HG03025 (cell line): ENCODE results near the gene INTS11.

Experiments
- ATAC-seq: cut with Tn5 transposase; IDR thresholded peaks from one replicate; pipeline ENCODE4 v1.9.1; 2021; ENCODE audit warnings: mild to moderate bottlenecking, moderate library complexity; ENCODE audit not compliant: unreplicated experiment, low FRiP score

INTS11 gene

DNA sequence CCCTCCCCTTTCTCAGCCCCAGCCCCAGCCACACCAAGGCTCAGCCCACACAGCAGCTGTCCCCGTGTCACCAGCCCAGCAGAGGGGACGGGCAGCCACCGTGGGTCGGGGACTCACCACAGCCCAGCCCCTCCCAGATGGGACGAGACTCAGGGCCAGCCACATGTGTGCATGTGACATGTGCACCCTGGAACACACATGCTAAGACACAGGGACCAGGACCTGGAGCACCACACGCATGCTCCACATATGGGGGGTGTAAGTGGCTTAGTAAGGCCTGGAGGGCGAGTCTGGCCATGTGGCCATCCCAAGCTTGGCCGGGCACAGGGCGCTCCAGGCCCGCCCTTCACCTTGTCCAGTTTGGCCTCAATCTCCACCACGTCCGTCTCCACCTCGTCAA lies 20.7 kb downstream of the INTS11 start:
- ATAC-seq, result no peak

DNA sequence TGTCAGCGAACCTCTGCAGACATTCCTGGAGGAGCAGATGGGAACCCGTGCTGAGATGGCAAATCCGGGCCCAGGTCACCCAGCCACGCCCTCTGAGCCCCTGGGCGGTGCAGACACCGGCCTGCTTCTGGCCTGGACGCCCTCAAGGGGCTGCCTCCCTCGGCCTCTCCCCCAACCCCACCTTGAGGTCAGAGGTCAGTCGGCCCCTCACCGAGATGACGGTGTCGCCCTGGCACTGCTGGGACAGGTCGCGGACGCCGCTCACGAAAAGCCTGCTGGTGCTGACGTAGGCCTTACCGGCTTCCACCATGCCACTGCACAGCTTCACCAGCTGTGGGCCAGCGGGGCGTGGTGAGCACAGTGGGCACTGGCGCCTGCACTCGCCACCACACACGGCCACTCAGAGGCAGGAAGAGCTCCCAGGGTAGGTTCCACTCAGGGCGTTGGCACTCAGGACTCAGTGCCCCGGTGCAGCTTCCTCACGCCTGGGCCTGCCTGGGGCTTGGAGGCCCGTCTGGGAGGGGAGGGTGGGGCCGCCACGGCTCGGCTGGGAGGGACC lies 21.4 kb downstream of the INTS11 start:
- ATAC-seq, result no peak

DNA sequence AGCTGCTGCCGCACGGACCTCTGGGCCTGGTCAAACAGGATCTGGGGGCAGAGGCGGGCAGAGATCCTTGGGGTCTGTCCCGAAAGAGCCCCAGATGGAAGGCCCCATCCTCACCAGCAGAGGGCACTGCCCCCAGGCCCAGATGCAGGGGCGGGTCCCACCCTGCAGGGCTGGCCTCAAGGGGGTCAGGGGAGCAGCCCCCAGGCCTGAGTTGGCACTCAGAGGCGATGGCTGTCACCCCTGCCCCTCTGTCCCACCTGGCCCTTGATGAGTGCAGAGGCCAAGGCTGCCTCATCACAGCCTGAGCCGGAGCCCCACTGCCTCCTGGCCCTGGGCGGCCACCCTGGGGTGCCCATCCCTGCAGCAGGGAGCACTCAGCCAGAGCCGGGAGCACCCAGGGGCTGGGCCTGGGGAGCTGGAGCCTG lies 22.4 kb downstream of the INTS11 start:
- ATAC-seq, result no peak

DNA sequence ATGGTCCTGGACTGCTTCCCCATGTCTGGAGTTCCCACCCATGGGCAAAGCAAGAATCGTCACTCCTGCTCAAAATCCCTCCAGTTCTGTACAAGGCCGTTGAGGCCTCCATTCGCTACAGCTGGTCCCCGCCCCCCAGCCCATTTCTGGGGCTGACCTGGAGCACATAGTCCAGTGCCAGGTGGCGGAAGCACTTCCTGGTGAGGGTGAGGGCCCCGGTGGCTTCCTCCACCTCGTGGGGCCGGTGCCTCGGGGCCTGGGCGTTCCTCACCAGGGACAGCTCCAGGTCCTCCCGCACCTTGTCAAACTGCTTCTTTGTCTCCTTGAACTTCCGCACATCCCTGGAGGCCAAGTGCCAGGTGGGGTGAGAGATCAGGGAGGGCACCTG lies 24.1 kb downstream of the INTS11 start:
- no peak for ATAC-seq

DNA sequence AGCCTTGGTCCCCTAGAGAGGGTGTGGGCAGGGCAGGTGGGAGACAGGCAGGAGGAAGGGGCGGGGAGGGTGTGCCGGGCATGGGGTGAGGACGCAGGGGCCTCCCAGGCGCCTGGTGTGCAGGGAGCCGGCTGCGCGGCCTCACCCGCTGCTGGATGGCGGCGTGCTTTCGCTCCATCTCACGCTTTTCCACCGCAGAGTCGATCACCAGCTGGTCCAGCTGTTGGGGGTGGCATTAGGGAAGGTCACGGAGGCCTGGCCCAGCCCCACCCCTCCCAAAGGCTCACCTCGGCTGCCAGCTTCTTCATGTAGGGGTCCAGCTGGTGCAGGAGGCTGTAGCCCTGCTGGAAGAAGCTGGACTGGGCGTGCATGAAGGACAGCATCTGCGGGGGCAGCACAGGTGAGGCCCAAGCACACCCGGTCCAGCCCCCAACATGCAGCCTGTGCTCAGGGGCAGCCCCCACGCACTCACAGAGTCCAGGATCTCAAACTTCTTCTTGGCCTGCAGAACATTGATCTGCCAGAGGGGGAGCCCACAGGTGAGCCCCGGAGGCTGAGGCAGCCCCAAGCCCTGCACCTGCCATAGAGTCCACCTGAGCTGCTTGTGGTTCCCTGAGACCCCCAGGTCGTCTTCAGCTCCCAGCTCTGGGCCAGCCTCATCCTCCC lies 24.6 kb downstream of the INTS11 start:
- ATAC-seq, result no peak

DNA sequence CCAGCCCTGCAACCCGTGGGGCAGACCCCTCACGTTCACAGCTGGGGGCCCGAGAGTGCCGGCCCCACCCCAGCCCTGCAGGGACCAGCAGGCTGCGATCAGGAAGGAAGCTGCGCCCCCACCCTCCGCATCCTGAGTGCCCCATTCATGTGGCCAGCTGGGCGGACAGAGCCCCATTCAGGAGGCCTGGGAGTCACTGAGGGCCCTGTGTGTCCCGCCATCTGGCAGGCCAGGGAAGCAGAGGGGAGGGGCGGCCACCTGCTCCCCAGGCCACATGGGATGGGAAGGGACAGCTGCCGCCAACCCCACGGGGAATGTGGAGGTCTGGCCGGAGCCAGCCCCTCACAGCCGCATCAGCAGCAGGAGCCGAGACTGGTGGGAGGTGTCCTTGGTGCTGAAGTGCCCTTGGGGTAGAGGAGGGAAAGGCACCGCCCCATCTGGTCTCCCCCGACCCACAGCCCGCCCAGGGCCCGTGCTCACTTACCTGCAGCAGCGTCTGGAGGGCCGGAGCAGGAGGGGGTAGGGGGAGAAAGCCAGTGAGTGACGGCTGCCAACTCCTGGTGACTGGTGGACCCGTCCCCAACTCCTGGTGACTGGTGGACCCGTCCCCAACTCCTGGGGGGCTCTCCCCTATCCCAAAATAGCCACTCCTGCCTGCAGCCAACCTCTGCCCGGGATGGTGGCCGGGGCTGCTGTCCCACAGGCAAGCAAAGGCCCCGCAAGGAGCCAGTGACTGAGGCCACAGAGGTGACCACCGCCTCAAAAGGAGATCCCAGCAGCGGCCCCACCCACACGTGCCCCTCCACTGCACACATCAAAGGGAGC lies 25.4 kb downstream of the INTS11 start:
- ATAC-seq, result no peak

DNA sequence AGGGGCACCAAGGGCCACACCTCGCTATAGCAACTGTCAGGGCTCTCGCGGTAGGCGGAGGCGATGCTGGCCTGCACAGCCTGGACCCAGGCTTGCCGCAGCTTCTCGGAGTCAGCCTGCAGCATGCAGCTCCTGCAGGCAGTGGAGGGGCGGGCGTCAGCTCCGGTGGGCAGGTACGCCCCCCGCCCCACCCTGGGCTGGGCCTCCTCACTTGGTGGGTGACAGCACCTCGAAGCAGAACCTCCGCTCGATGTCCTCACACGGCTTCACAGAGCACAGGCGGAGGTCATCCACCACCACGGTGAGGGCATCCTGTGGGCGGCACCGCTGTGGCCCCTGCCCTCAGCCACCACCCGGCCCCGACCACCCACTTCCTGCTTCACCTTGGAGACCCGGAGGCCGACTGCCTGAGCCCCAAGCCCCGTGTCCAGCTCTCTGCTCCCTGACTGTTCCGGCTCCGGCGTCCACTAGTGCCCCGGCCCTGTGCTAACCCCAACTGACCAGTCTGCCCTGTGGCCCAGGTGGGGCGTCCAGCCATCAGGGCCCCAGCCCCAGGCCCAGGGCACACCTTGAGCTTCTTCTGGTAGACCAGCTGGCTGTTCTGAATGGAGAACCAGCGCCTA lies 26.5 kb downstream of the INTS11 start:
- no peak for ATAC-seq

DNA sequence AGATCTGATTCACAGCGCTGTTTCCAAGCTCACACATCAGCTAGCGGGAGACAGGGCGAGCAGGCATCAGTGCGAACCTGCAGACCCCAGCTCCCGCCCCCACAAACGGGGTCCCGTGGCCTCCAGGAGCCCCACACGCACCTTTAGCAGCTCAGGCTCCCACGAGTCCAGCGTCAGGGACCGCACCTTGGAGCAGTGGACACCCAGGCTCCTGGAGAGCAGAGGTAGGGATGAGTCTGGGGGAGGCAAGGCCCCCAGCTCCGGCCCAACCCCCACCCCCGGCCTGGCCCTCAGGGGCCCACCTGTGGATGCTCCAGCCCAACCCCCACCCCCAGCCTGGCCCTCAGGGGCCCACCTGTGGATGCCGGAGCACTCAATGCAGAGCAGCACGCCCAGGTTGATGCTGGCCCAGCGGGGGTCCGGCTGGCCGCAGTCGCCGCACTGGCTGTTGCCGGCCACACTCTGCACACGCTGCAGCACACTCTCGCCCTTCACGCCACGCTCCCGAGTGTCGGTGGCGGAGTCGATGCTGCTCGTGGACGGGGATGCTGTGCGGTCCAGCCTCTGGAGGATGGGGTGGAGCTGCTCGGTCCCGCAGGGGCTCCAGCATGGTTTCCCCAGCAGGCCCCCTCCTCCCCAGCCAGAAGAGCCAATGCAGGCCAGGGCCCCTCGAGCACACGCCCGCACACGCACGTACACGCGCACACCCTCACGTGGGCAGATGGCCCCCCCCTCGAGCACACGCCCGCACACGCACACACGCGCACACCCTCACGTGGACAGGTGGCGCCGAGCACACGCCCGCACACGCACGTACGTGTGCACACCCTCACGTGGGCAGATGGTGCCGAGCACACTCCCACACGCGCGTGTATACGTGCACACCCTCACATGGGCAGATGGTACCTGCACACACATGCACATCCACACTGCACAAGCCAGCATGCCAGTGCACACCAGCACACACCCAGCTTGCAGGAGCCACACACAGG lies 28.1 kb downstream of the INTS11 start:
- ATAC-seq, result no peak

DNA sequence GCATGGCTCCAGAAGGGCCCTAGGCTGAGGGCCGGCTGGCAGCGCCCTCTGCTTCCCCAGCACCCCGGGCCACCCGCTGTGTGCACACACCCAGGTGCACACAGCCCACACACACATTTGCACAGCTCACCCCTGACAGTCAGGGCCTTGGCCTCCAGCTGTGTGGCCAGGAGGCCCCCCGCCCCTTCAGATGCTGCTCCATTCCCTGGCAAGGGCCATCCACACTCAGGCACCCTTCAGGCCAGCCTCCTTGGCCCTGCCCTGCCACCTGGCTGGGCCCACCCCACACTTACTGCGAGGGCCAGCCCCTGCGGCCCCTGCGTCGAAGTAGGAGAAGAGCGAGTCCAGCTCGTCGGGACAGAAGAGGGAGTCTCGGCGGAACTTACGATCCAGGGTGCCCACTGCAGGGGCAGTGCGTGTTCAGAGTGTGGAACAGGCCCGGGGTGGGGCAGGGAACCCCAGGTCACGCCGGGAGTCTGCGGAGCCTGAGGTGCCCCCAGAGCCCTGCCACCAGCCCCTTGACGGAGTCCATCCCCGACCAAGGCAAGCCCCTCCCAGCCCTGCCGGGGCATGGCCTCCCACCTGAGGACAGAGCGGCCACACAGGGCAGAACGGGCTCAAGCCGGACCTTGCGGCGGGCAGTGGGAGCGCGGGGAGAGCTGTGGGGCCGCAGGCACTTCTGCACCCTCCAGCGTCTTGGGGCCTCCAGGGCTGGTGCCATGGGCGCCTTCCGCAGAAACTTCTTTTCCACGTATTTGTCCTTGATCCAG lies 29.1 kb downstream of the INTS11 start:
- ATAC-seq, result no peak

DNA sequence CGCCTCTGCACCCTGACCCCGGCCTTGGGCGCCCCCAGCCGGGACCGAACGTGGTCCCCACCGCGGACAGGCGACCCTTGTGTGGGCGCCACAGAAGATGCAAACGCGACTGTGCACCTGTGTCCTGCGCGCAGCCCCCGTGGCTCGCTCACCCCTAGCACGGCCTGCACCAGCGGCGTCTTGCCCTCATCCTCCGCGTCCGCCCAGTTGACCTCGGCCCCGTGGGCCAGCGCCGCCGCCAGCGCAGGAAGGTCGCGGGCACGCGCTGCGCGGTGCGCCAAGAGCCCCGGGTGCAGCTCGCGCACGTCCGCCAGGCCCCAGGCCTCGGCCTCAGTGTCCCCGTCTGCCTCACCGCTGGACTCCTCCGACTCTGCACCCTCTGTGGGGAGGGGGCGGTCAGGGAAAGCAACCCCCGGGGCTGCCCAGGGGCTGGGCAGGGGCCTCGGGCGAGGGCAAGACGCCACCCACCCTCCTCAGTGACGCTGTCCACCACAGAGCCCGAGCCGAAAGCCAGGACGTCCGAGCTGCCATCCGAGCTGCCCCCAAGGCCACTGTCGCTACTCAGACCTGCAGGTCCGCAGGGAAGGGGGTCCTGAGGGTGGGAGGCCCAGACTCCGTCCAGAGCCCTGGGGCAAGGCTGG lies 30.1 kb downstream of the INTS11 start:
- ATAC-seq, result no peak

DNA sequence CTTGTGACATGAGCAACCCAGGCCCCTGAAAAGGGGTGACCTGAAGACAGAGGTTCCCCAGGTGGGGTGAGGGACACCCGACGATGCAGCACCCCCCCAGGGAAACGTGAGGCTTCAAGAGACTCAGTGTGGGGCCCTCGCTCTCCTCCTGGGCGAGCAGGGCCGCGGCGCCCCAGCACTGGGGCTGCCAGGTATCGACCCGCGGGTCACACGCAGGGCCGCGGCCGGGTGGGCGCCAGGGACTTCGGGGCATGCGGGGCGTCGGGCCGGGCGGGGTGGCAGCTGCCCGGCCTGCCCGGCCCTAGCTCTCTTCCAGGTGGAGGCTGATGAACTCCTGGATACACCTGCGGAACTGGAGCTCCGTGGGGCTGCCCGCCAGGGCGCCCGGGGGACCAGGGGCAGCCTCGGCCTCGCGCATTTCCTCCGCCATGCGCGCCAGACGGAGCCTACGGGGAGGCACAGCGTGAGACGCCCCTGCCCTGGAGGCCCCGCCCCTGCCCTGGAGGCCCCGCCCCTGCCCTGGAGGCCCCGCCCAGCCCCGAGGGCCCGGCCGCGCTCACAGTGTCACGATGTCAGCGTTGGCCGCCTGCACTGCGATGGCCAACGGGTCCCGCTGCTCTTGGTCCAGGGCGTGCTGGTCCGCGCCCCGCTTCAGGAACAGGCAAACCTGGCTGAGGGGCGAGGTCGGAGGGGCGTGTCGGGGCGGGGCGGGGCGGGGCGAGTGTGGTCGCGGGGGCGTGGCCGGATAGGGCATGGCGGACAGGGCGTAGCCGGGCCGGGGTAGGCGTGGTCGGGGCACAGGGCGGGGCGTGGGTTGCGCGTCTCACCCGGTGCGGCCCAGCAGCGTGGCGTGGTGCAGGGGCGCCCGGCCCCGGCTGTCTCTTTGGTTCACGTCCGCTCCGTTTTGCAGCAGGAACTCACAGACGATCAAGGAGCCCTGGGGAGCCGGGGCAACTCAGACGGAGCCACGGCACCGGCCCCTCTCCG lies 30.9 kb downstream of the INTS11 start:
- no peak for ATAC-seq

DNA sequence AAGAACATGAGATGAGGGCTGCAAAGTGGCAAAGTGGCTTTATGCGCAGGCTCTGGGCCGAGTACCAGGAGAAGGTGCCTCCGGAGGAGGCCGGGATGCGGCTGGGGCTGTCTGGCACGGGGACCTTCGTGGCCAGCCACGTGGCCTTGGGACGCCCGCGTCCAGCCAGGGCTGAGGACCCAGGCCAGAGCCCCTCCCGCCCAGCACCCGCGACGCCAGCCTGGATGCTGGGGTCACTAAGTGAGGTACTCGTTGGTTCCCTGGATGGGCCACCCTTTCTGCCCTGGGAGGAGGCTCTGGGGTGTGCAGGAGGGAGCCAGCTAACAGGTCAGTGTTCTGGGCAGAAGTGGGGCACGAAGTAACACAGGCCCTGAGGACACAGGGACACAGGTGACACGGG lies 31.6 kb downstream of the INTS11 start:
- ATAC-seq, result no peak

DNA sequence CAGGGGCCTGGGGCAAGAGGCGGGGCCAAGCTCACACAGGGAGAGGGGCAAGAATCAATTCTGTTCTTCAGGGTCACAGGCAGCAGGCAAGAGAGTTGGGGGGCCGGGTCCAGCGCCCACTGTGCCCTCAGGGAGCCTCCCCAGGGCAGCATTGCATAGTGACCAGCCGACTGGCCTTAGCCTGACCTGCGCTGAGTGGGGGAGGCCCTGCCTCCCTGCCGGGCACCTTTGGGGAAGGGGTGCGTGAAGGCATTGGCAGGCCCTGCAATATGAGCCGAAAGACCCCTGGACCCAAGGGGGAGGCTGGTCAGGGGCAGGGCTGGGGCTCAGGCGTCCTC lies 32.0 kb downstream of the INTS11 start:
- ATAC-seq, result no peak

DNA sequence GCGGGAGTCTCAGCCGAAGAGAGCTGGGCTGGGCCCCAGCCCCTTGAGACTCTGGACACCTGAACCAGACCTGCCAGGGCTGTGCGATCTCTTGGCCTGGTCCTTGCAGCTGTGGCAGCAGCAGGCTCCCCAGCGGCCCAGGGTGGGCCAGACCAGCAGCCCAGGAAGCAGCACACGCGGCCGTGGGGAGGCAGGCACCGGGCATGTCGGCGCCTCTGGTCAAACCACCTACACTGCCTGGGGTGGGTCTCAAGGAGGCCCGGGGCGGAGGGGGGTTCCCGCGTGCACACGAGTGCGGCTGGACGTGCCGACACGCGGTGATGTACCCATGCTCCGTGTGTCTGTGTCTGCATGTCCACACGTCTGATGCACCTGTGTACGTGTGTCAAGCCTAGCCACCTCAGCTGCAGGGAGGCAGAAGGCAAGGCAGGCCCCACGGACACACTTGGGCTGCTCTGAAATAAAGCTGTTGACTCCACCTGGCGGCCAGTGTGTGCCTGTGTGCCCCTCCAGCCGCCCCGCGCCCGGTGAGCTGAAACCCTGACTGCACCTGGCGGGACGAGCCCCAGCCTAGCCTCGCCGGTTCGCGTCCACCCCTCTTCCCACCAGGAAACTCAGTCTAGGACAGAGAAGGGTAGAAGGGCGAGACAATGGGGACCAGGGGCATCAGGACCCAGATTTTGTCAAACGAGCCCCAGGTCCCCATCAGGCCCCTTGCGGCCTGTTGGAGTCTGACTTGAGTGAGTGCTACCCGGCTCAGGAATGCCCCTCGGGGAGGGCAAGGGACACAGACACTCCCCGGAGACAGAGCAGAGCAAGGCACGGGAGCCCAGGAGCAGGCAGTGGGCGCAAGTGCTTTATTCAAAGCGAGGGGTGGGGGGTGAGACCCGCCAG lies 32.7 kb downstream of the INTS11 start:
- no peak for ATAC-seq

DNA sequence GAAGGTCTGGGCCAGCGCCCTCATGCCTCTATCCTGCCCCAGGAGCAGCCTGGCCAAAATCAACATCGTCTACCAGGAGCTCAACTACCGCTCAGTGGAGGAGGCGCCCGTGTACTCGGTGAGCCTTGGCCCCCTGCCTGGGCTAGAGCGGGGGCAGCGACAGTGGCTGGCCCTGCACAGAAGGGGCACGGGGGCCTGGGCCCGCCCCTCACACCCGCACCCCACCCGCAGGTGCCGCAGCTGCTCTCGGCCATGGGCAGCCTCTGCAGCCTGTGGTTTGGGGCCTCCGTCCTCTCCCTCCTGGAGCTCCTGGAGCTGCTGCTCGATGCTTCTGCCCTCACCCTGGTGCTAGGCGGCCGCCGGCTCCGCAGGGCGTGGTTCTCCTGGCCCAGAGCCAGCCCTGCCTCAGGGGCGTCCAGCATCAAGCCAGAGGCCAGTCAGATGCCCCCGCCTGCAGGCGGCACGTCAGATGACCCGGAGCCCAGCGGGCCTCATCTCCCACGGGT lies 33.4 kb downstream of the INTS11 start:
- no peak for ATAC-seq

DNA sequence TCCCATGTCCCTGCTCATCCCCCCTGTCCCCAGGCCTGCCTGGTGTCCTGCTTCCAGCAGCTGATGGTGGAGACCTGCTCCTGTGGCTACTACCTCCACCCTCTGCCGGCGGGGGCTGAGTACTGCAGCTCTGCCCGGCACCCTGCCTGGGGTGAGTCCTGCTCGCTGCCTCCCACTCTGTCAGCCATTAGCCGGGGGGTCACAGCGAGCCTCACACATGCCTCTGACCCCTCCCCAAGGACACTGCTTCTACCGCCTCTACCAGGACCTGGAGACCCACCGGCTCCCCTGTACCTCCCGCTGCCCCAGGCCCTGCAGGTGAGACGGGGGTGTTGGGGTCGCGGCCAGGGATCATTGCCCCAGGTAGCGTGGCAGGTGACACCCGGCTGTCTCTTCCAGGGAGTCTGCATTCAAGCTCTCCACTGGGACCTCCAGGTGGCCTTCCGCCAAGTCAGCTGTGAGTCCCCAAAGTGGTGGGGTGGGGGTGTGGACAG lies 34.2 kb downstream of the INTS11 start:
- ATAC-seq, result no peak
